Measurements from ENCODE around the gene FABP3. TPM values are rescaled to one million over a fixed set of nuclear protein-coding genes. Genes with fewer than 3 reads are reported as not detected.

The FABP3 gene
- polyA plus RNA-seq, 3 donors: 63.2 to 101 (median 84.3) TPM

DNA sequence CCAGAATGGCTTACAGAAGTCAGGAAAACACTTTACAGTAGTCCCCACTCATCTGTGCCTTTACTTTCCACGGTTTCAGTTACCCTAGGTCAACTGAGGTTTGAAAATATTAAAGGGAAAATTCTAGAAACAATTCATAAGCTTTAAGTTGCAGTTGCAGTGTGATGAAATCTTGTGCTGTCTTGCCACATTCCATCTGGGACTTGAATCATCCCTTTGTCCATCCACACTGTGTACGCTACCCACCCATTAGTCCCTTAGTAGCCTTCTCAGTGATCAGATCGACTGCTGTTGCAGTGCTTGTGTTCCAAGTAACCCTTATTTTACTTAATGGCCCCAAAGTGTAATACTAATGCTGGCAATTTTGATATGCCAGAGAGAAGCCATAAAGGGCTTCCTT is 45.5 kb downstream of the FABP3 start:
- DNase-seq: no peak

GRCh38 chr1:31326461-31326860 is 46.4 kb downstream of the FABP3 start:
- DNase-seq: no peak

- DNase-seq: no peak
Observed at GRCh38 chr1:31324992-31325391, 47.9 kb downstream of the FABP3 start.

DNA sequence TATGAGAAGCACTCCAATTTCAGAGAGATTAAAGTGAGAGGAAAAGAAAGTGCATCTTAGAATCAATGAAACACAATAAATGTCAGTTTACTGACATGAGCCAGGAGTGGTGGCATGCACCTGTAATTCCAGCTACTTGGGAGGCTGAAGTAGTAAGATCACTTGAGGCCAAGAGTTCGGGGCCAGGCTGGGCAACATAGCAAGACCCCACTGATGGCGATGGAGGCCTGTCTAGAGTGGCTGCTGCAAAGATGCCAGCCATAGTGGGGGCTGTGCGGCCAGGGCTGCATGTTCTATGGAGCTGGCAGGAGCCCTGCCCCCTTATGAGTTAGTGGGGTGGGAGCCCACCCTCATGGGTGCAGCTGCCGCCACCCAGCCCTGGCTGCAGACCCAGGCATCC is 48.8 kb downstream of the FABP3 start:
- DNase-seq: no peak

- DNase-seq: no peak
Observed at GRCh38 chr1:31318146-31318545, 54.7 kb downstream of the FABP3 start.

- DNase-seq: no peak
Observed at GRCh38 chr1:31315902-31316301, 57.0 kb downstream of the FABP3 start.

Other genes starting within 250 kb of the FABP3 start
- gene NKAIN1, start 133.2 kb downstream of the FABP3 start, polyA plus RNA-seq (ENCODE audit: insufficient read length in 3 of 3): 1 to 10 TPM; 3.3 to 4.6 (median 4.3) TPM
- gene SNRNP40, start 76.3 kb downstream of the FABP3 start, polyA plus RNA-seq (ENCODE audit: insufficient read length in 3 of 3): 10 to 100 TPM; 73.2 to 80.2 (median 75.1) TPM
- gene ZCCHC17, start 76.0 kb downstream of the FABP3 start, polyA plus RNA-seq (ENCODE audit: insufficient read length in 3 of 3): 10 to 100 TPM; 44.0 to 52.7 (median 47.8) TPM
- gene SERINC2, start 40.1 kb upstream of the FABP3 start, polyA plus RNA-seq (ENCODE audit: insufficient read length in 3 of 3): 10 to 100 TPM; 46.8 to 58.5 (median 58.4) TPM
- gene TINAGL1, start 203.4 kb upstream of the FABP3 start, polyA plus RNA-seq (ENCODE audit: insufficient read length in 3 of 3): 10 to 100 TPM; 45.5 to 51.5 (median 47.4) TPM
- gene HCRTR1, start 244.6 kb upstream of the FABP3 start, polyA plus RNA-seq (ENCODE audit: insufficient read length in 3 of 3): under 1 TPM; 0.14 to 0.39 (median 0.31) TPM